HEK293T (cell line): ENCODE data around the gene KCNMA1.

Experiments used
- CTCF ChIA-PET: fragments of 350-600 bp; formaldehyde crosslinking; extraction: SDS; loops from one replicate; lab custom pipeline; 2021; ENCODE audit warnings: antibody characterized with exemption, inconsistent platforms; lab: Yijun Ruan, JAX
- POLR2A ChIA-PET: fragments of 350-600 bp; formaldehyde crosslinking; extraction: SDS; loops from one replicate; lab custom pipeline; 2020; ENCODE audit warnings: antibody characterized with exemption, inconsistent platforms; lab: Yijun Ruan, JAX
- DNase-seq: peaks from one replicate; pipeline ENCODE4 v3.0.0; 2012; ENCODE audit warnings: mixed read lengths; ENCODE audit errors: extremely low spot score
- ARNT ChIP-seq: fragments of 450-650 bp; IDR thresholded peaks from 2 replicates; pipeline ENCODE4 v1.6.1; 2017; ENCODE audit warnings: mild to moderate bottlenecking
- BHLHE40 ChIP-seq: fragments of 450-650 bp; IDR thresholded peaks from 2 replicates; pipeline ENCODE4 v1.6.1; 2016; ENCODE audit warnings: mild to moderate bottlenecking, moderate library complexity, borderline replicate concordance
- CTBP1 ChIP-seq: fragments of 450-650 bp; IDR thresholded peaks from 2 replicates; pipeline ENCODE4 v1.6.1; 2016; ENCODE audit warnings: borderline replicate concordance
- ELF4 ChIP-seq: fragments of 450-650 bp; IDR thresholded peaks from 2 replicates; pipeline ENCODE4 v1.6.1; 2017; ENCODE audit warnings: antibody characterized with exemption
- FOXA1 ChIP-seq: fragments of 450-650 bp; IDR thresholded peaks from 2 replicates; pipeline ENCODE4 v1.6.1; 2016; ENCODE audit warnings: mild to moderate bottlenecking
- FOXK2 ChIP-seq: fragments of 450-650 bp; IDR thresholded peaks from 2 replicates; pipeline ENCODE4 v1.6.1; 2016; ENCODE audit warnings: mild to moderate bottlenecking
- FOXM1 ChIP-seq: fragments of 450-650 bp; IDR thresholded peaks from 2 replicates; pipeline ENCODE4 v1.6.1; 2017; ENCODE audit warnings: mild to moderate bottlenecking, borderline replicate concordance
- HDGF ChIP-seq: fragments of 450-650 bp; IDR thresholded peaks from 2 replicates; pipeline ENCODE4 v1.6.1; 2017; ENCODE audit warnings: antibody characterized with exemption, borderline replicate concordance
- L3MBTL2 ChIP-seq: fragments of 450-650 bp; conservative IDR thresholded peaks from 2 replicates; pipeline ENCODE4 v1.6.1; 2016; ENCODE audit warnings: mild to moderate bottlenecking
- LEF1 ChIP-seq: fragments of 450-650 bp; IDR thresholded peaks from 2 replicates; pipeline ENCODE4 v1.6.1; 2017; ENCODE audit warnings: mild to moderate bottlenecking, borderline replicate concordance
- NFRKB ChIP-seq: fragments of 450-650 bp; IDR thresholded peaks from 2 replicates; pipeline ENCODE4 v1.6.1; 2016; ENCODE audit warnings: mild to moderate bottlenecking, moderate library complexity
- PKNOX1 ChIP-seq: fragments of 450-650 bp; IDR thresholded peaks from 2 replicates; pipeline ENCODE4 v1.6.1; 2016
- SP1 ChIP-seq: fragments of 450-650 bp; IDR thresholded peaks from 2 replicates; pipeline ENCODE4 v1.6.1; 2017
- SUZ12 ChIP-seq: fragments of 450-650 bp; IDR thresholded peaks from 2 replicates; pipeline ENCODE4 v1.6.1; 2016; ENCODE audit warnings: mild to moderate bottlenecking
- TARDBP ChIP-seq: fragments of 450-650 bp; IDR thresholded peaks from 2 replicates; pipeline ENCODE4 v1.6.1; 2016
- ZNF384 ChIP-seq: fragments of 450-650 bp; IDR thresholded peaks from 2 replicates; pipeline ENCODE4 v1.6.1; 2016

Gene KCNMA1

GRCh38 chr10:77667426-77668324, 30.1 kb upstream of the KCNMA1 start:
- DNase-seq = no peak
- ChIA-PET CTCF (interaction anchor here (1.5 kb wide), 1 partner anchor 44 kb away, joined by 3 read pairs; no protein-coding TSS in a partner anchor), POLR2A (no interaction called here)
- TF ChIP-seq FOXK2 (no peak), BHLHE40 (no peak), CTBP1 (no peak), PKNOX1 (no peak), ZNF384 (no peak), L3MBTL2 (no peak), ARNT (no peak), TARDBP (no peak), SUZ12 (no peak), LEF1 (no peak), SP1 (no peak), ELF4 (no peak), FOXA1 (no peak), FOXM1 (no peak), HDGF (no peak), NFRKB (no peak)

DNA sequence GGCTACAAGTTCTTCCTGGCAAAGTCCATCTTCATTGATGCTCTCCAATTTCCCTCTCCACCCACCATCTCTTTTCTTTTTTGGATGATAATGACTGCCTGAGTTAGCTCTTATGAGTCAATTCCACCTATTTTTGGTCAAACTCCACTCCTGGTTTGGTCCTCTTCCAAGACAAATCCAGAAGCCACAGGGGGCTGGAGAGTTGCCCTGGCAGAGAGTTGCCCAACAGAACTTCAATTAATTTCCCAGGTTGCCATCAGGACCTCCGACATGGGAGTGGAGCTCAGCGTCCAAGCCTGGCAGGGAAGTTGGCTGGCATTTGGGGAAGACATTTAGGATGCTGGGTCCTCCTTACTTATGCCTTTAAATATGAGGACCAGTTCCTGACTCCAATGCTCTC, 29.2 kb upstream of the KCNMA1 start:
- no peak for DNase-seq
- TF ChIP-seq FOXA1 (no peak), L3MBTL2 (no peak), FOXM1 (no peak), SUZ12 (no peak), BHLHE40 (no peak), HDGF (no peak), NFRKB (no peak), ARNT (no peak), ZNF384 (no peak), PKNOX1 (no peak)
- CTCF ChIA-PET = interaction anchor here (0.6 to 1.5 kb wide), 2 partner anchors 45 to 52 kb away, joined by 3 read pairs; no protein-coding TSS in a partner anchor
- POLR2A ChIA-PET = no interaction called here

- ChIA-PET CTCF (interaction anchor here (1.4 kb wide), 1 partner anchor 47 kb away, joined by 4 read pairs; no protein-coding TSS in a partner anchor), POLR2A (no interaction called here)
- TF ChIP-seq LEF1 (no peak), FOXM1 (no peak), SUZ12 (no peak), ZNF384 (no peak), CTBP1 (no peak), ELF4 (no peak), FOXK2 (no peak), PKNOX1 (no peak), SP1 (no peak), FOXA1 (no peak), NFRKB (no peak), BHLHE40 (no peak), ARNT (no peak), L3MBTL2 (no peak), HDGF (no peak), TARDBP (no peak)
- no peak for DNase-seq
Observed at GRCh38 chr10:77664696-77665095, 27.1 kb upstream of the KCNMA1 start.

GRCh38 chr10:77664008-77664407, 26.4 kb upstream of the KCNMA1 start:
- CTCF ChIA-PET = interaction anchor here (1.1 to 1.5 kb wide), 3 partner anchors 10 to 47 kb away, joined by 3 to 6 read pairs (median 4); no protein-coding TSS in a partner anchor
- POLR2A ChIA-PET = no interaction called here
- TF ChIP-seq SP1 (no peak), NFRKB (no peak), SUZ12 (no peak), HDGF (no peak), FOXK2 (no peak), FOXA1 (no peak), BHLHE40 (no peak), FOXM1 (no peak), L3MBTL2 (no peak), ARNT (no peak), CTBP1 (no peak), ELF4 (no peak), LEF1 (no peak), PKNOX1 (no peak)

DNA sequence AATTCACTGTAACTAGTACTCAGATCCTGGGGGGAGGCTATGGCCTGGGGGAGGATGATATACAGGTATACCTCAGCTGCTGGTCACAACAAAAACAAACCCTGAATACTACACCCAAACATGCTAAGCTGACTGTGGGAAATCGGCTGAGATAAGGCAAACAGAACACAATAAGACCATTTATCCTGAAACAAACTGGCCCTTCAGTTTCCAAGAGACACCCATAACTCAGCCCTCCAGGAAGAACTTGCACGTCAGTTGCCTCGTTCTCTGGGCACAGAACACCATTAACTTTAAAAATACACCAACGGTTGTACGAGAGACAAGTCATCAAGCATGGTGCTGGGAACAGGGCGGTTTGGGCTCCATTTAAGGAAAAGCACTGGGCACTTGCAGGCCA, 24.1 kb upstream of the KCNMA1 start:
- ChIA-PET CTCF (interaction anchor here (0.6 kb wide), 1 partner anchor 63 kb away, joined by 3 read pairs; no protein-coding TSS in a partner anchor), POLR2A (no interaction called here)
- no peak for DNase-seq
- TF ChIP-seq ELF4 (no peak), CTBP1 (no peak), ZNF384 (no peak), ARNT (no peak), BHLHE40 (no peak), FOXA1 (no peak), TARDBP (no peak), LEF1 (no peak), L3MBTL2 (no peak), HDGF (no peak), FOXM1 (no peak), SP1 (no peak), PKNOX1 (no peak), FOXK2 (no peak), NFRKB (no peak), SUZ12 (no peak)

More at GRCh38 chr10:77664008-77664407, 26.4 kb upstream of the KCNMA1 start:
- no peak for DNase-seq
